ENCODE results near the gene TM9SF1. TPM values are rescaled to one million over a fixed set of nuclear protein-coding genes. Genes with fewer than 3 reads are reported as not detected.

The TM9SF1 gene
- total and polyA plus RNA-seq, 10 of the 15 experiments (the other 5 are each of a cell fraction or from before 2014, with no cell fraction given), result 7.2 to 39.2 (median 17.6) TPM

DNA sequence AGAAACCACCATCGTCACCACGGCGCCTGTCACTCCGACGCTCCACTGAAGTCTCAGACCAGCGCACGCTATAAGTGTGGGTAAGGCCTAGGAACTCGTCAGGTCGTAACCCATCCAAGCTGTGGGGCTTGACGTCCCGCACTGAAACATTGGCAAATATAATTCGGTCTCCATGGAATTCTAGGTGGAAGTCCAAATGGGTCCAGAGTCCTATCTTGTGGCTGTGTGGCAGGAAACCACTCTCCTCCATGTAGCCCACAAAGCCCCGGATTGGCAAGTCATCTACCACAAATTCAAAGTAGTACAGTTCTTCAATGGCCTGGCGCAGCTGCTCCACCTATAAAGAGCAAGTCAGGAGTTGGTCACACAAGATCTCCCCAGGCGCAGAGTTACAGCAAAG lies 2.3 kb downstream of the TM9SF1 start (continued):
- TF ChIP-seq, protein P1, sequence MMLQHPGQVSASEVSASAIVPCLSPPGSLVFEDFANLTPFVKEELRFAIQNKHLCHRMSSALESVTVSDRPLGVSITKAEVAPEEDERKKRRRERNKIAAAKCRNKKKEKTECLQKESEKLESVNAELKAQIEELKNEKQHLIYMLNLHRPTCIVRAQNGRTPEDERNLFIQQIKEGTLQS (IDR thresholded peaks at IDR 0.05; ENCODE audit: borderline replicate concordance, extremely low read depth, low read depth, low read length), result no peak
- no peak for TF ChIP-seq RELA (IDR thresholded peaks at IDR 0.05; ENCODE audit: borderline replicate concordance, partially characterized antibody)

DNA sequence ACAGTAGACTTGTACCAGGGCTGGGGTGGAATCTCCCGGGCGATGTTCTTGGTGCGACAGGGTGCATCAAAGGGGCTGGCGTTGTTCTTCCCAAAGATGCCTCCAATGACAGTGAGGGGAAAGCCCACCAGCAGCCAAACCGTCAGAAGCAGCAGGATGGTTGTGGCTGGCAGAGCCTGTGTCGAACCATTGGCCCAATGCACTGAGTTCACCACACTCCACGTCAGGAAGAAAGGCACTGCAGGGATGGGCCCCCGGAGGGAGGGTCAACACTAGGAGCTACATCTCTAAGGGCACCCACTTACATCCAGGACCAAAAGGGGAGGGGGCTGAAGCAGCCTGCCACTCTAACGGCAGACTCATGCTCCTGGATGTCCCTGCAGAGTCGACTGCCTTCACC lies 4.8 kb downstream of the TM9SF1 start:
- ChIA-PET RAD21 (ENCODE audit: unreplicated experiment) (no interaction called here), POLR2A (interaction anchor here (1.0 to 2.5 kb wide), 3 partner anchors 23 to 65 kb away, joined by 3 to 10 read pairs (median 3); partner anchors contain the start of genes CHMP4A, PSME2 and RNF31), SMC1A (ENCODE audit: uncharacterized antibody, unreplicated experiment) (no interaction called here), CTCF (interaction anchor here (1.2 to 2.2 kb wide), 2 partner anchors 52 to 106 kb away, joined by 3 to 7 read pairs; partner anchors contain the start of gene TINF2)
- no peaks in the 10 kb centered on the region for H4K20me1 ChIP-seq (ENCODE audit: control insufficient read depth, insufficient read depth)
- no peak overlapping the region for H2AFZ ChIP-seq (ENCODE audit: control insufficient read depth, low read depth, low read length)
- 83% methylated on average over 10 of the region's 10 CpGs for WGBS (ENCODE audit: insufficient coverage, insufficient replicate concordance, low lambda C conversion rate, missing lambda C conversion rate)
- H3K9ac ChIP-seq (ENCODE audit: control insufficient read depth, insufficient read depth, low read length), result no peak overlapping the region
- H3K9me3 ChIP-seq (replicated peaks; ENCODE audit: control insufficient read depth, insufficient read depth, low read length), result no peaks in the 10 kb centered on the region
- H3K27ac ChIP-seq (ENCODE audit: control insufficient read depth, insufficient read depth), result no peak overlapping the region
- no peak for TF ChIP-seq SREBF2 (IDR thresholded peaks at IDR 0.05; ENCODE audit: low read length)
- TF ChIP-seq HCFC1 (IDR thresholded peaks at IDR 0.05; ENCODE audit: low read length), result no peak
- TF ChIP-seq TCF7 (IDR thresholded peaks at IDR 0.05; ENCODE audit: borderline replicate concordance), result no peak
- no peak for TF ChIP-seq SUZ12 (IDR thresholded peaks at IDR 0.05; ENCODE audit: unreplicated experiment)
- no peak for TF ChIP-seq RB1 (IDR thresholded peaks at IDR 0.05; ENCODE audit: borderline replicate concordance)
- no peak for TF ChIP-seq FOXM1 (IDR thresholded peaks at IDR 0.05; ENCODE audit: low read depth, low read length)
- TF ChIP-seq, protein P2, sequence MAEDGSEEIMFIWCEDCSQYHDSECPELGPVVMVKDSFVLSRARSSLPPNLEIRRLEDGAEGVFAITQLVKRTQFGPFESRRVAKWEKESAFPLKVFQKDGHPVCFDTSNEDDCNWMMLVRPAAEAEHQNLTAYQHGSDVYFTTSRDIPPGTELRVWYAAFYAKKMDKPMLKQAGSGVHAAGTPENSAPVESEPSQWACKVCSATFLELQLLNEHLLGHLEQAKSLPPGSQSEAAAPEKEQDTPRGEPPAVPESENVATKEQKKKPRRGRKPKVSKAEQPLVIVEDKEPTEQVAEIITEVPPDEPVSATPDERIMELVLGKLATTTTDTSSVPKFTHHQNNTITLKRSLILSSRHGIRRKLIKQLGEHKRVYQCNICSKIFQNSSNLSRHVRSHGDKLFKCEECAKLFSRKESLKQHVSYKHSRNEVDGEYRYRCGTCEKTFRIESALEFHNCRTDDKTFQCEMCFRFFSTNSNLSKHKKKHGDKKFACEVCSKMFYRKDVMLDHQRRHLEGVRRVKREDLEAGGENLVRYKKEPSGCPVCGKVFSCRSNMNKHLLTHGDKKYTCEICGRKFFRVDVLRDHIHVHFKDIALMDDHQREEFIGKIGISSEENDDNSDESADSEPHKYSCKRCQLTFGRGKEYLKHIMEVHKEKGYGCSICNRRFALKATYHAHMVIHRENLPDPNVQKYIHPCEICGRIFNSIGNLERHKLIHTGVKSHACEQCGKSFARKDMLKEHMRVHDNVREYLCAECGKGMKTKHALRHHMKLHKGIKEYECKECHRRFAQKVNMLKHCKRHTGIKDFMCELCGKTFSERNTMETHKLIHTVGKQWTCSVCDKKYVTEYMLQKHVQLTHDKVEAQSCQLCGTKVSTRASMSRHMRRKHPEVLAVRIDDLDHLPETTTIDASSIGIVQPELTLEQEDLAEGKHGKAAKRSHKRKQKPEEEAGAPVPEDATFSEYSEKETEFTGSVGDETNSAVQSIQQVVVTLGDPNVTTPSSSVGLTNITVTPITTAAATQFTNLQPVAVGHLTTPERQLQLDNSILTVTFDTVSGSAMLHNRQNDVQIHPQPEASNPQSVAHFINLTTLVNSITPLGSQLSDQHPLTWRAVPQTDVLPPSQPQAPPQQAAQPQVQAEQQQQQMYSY (CRISPR knock-in tag; IDR thresholded peaks at IDR 0.05), result no peak
- peaks cover 9% of the 10 kb centered on the region for H3K4me1 ChIP-seq (ENCODE audit: control insufficient read depth, insufficient read depth, low read length)
- no peaks in the 10 kb centered on the region for H3K27me3 ChIP-seq (replicated peaks in 1 of 2; ENCODE audit: control insufficient read depth in 2 of 2, insufficient read depth in 2 of 2, low read length in 1 of 2)
- H3K4me3 ChIP-seq, result no peak overlapping the region
- in situ Hi-C loops (cut with MboI), result no loop called here
- H3K79me2 ChIP-seq (ENCODE audit: control insufficient read depth, insufficient read depth, low read length), result peaks cover 37% of the 10 kb centered on the region
- ATAC-seq (no peak), DNase-seq (ENCODE audit: low read depth, low spot score) (no peak), FAIRE-seq (no peak)
- H3K36me3 ChIP-seq (ENCODE audit: control insufficient read depth in 2 of 2, insufficient read depth in 2 of 2, low read length in 1 of 2), result peaks cover 2 to 17% of the 10 kb centered on the region in 2 experiments
- H3K4me2 ChIP-seq (ENCODE audit: control insufficient read depth, insufficient read depth), result no peak overlapping the region
- intact Hi-C loops (cut with micrococcal nuclease; ENCODE audit: unreplicated experiment), result no loop called here
- no TSS peak for BruUV-seq (replicated peaks)

Measured in GM12878 (cell line).